ENCODE measurements around the gene HIBADH. TPM values are rescaled to one million over a fixed set of nuclear protein-coding genes. Genes with fewer than 3 reads are reported as not detected.
A peak's percentile ranks its signal among the peaks of the same experiment; 100 is the strongest.
"Not testable (repeated sequence)": the region's sequence is repeated elsewhere in the genome, so short reads cannot be mapped to it uniquely, and the experiment has no call there.

HIBADH gene
- total RNA-seq, 1 donor from 2014 or later = 33.7 TPM

- no peak for DNase-seq (ENCODE audit: low spot score)
- intact Hi-C loops (cut with DNase I) = no loop called here
- peak; percentile 70 for ATAC-seq
Observed at GRCh38 chr7:27641581-27642230, 21.0 kb downstream of the HIBADH start.

- ATAC-seq (peak; percentile 71), DNase-seq (ENCODE audit: low spot score) (no peak)
- intact Hi-C loops (cut with DNase I) = no loop called here
Observed at GRCh38 chr7:27640884-27641574, 21.7 kb downstream of the HIBADH start.

GRCh38 chr7:27639851-27640250 is 22.8 kb downstream of the HIBADH start:
- DNase-seq (ENCODE audit: low spot score) (no peak), ATAC-seq (no peak)
- intact Hi-C loops (cut with DNase I) = no loop called here

GRCh38 chr7:27639048-27639447 is 23.6 kb downstream of the HIBADH start:
- intact Hi-C loops (cut with DNase I); DNase-seq (ENCODE audit: low spot score); ATAC-seq: not testable (repeated sequence)

GRCh38 chr7:27636326-27637006 is 26.2 kb downstream of the HIBADH start:
- intact Hi-C loops (cut with DNase I) = no loop called here
- ATAC-seq (peak; percentile 82), DNase-seq (ENCODE audit: low spot score) (no peak)

GRCh38 chr7:27635728-27636127 is 27.0 kb downstream of the HIBADH start:
- ATAC-seq (no peak), DNase-seq (ENCODE audit: low spot score) (no peak)
- intact Hi-C loops (cut with DNase I) = no loop called here

- no peak for ATAC-seq
- DNase-seq (ENCODE audit: low spot score) = no peak
- intact Hi-C loops (cut with DNase I) = no loop called here
Observed at GRCh38 chr7:27634671-27635493, 27.8 kb downstream of the HIBADH start.

GRCh38 chr7:27633062-27633461 is 29.6 kb downstream of the HIBADH start:
- intact Hi-C loops (cut with DNase I) = no loop called here
- no peak for DNase-seq (ENCODE audit: low spot score)

GRCh38 chr7:27631391-27631790 is 31.3 kb downstream of the HIBADH start:
- DNase-seq (ENCODE audit: low spot score) (no peak), ATAC-seq (no peak)
- intact Hi-C loops (cut with DNase I) = no loop called here

More at GRCh38 chr7:27633062-27633461, 29.6 kb downstream of the HIBADH start:
- no peak for ATAC-seq

- DNase-seq (ENCODE audit: low spot score) = no peak
- ATAC-seq = no peak
- intact Hi-C loops (cut with DNase I) = no loop called here
Observed at GRCh38 chr7:27627146-27627545, 35.5 kb downstream of the HIBADH start.

GRCh38 chr7:27619492-27619891 is 43.2 kb downstream of the HIBADH start:
- intact Hi-C loops (cut with DNase I) = no loop called here
- ATAC-seq = no peak
- no peak for DNase-seq (ENCODE audit: low spot score)

- intact Hi-C loops (cut with DNase I) = no loop called here
- ATAC-seq = no peak
- no peak for DNase-seq (ENCODE audit: low spot score)
Observed at GRCh38 chr7:27617651-27618381, 44.9 kb downstream of the HIBADH start.

- ATAC-seq = no peak
- no peak for DNase-seq (ENCODE audit: low spot score)
- intact Hi-C loops (cut with DNase I) = no loop called here
Observed at GRCh38 chr7:27616914-27617548, 45.7 kb downstream of the HIBADH start.

GRCh38 chr7:27616186-27616491 is 46.5 kb downstream of the HIBADH start:
- no peak for ATAC-seq
- intact Hi-C loops (cut with DNase I) = no loop called here
- no peak for DNase-seq (ENCODE audit: low spot score)

GRCh38 chr7:27615420-27616185 is 47.1 kb downstream of the HIBADH start:
- no peak for ATAC-seq
- intact Hi-C loops (cut with DNase I) = no loop called here
- DNase-seq (ENCODE audit: low spot score) = no peak

GRCh38 chr7:27614095-27614494 is 48.6 kb downstream of the HIBADH start:
- ATAC-seq (no peak), DNase-seq (ENCODE audit: low spot score) (no peak)
- intact Hi-C loops (cut with DNase I) = no loop called here

- intact Hi-C loops (cut with DNase I) = no loop called here
- ATAC-seq = no peak
- DNase-seq (ENCODE audit: low spot score) = no peak
Observed at GRCh38 chr7:27611059-27611458, 51.6 kb downstream of the HIBADH start.
